SJCRH30 (cell line): ENCODE data around the gene EMC9. TPM values are rescaled to one million over a fixed set of nuclear protein-coding genes. Genes with fewer than 3 reads are reported as not detected.

Experiments
- DNase-seq, 2 experiments: peaks; one replicate each; pipeline ENCODE4 v3.0.0-alpha.2; 2015 to 2020
- H3K27ac ChIP-seq: fragments of 250-450 bp; sonication (Bioruptor Pico); 2 replicates; pipeline ENCODE4 v1.5.1; 2020; ENCODE audit warnings: mild to moderate bottlenecking, moderate library complexity
- H3K27me3 ChIP-seq: fragments of 250-450 bp; sonication (Bioruptor Pico); 2 replicates; pipeline ENCODE4 v1.5.1; 2020; ENCODE audit warnings: mild to moderate bottlenecking, moderate library complexity
- H3K36me3 ChIP-seq: fragments of 250-450 bp; sonication (Bioruptor Pico); 2 replicates; pipeline ENCODE4 v1.5.1; 2020; ENCODE audit warnings: mild to moderate bottlenecking, moderate library complexity
- H3K4me1 ChIP-seq: fragments of 250-450 bp; sonication (Bioruptor Pico); 2 replicates; pipeline ENCODE4 v1.5.1; 2020; ENCODE audit warnings: mild to moderate bottlenecking, moderate library complexity
- H3K4me3 ChIP-seq: fragments of 250-450 bp; sonication (Bioruptor Pico); 2 replicates; pipeline ENCODE4 v1.5.1; 2020; ENCODE audit warnings: mild to moderate bottlenecking, moderate library complexity
- H3K9me3 ChIP-seq: fragments of 250-450 bp; sonication (Bioruptor Pico); replicated peaks from 2 replicates; pipeline ENCODE4 v1.5.1; 2020; ENCODE audit warnings: mild to moderate bottlenecking, moderate library complexity
- total RNA-seq: library from RNA; depleted of rRNA; stranded (reverse); fragments of >200 nt; shearing (Covaris generic); gene quantifications from 2 replicates; pipeline ENCODE4 v1.2.3, GENCODE V29; 2014

Gene EMC9
- total RNA-seq, 1 experiment from 2014 or later, result 45.6 TPM

GRCh38 chr14:24164518-24164991 is 23.2 kb upstream of the EMC9 start:
- Histone ChIP-seq H3K27me3 (no peaks in the 10 kb centered on the region), H3K36me3 (peaks cover 2% of the 10 kb centered on the region; the same call in 1 of the 2 replicates), H3K9me3 (no peaks in the 10 kb centered on the region), H3K4me3 (no peak overlapping the region), H3K27ac (no peak overlapping the region), H3K4me1 (peaks cover 13% of the 10 kb centered on the region)
- no peak for DNase-seq

GRCh38 chr14:24162093-24162492 is 20.7 kb upstream of the EMC9 start:
- DNase-seq, result no peak
- Histone ChIP-seq H3K27ac (no peak overlapping the region), H3K4me1 (peaks cover 13% of the 10 kb centered on the region), H3K36me3 (peaks cover 15% of the 10 kb centered on the region), H3K9me3 (no peaks in the 10 kb centered on the region), H3K4me3 (no peak overlapping the region), H3K27me3 (no peaks in the 10 kb centered on the region)

- Histone ChIP-seq H3K27ac (peak within 1 kb of the TSS; percentile 38), H3K27me3 (no peaks in the 10 kb centered on the region), H3K4me3 (peak within 1 kb of the TSS; percentile 40), H3K4me1 (peaks cover 13% of the 10 kb centered on the region), H3K36me3 (peaks cover 22% of the 10 kb centered on the region), H3K9me3 (no peaks in the 10 kb centered on the region)
- DNase-seq, result peak; percentile 95 to 99
Measured at GRCh38 chr14:24160850-24161804, 19.7 kb upstream of the EMC9 start, which contains the start of gene IRF9. TSS of gene IRF9 (plus strand) at chr14:24161265. CDS start at chr14:24162145, 880 bp downstream.

- peaks cover 29% of the 10 kb centered on the region for H3K36me3 ChIP-seq
- DNase-seq, result no peak
- no peak overlapping the region for H3K27ac ChIP-seq
- no peak overlapping the region for H3K4me3 ChIP-seq
- peaks cover 13% of the 10 kb centered on the region for H3K4me1 ChIP-seq
- no peaks in the 10 kb centered on the region for H3K27me3 ChIP-seq
- H3K9me3 ChIP-seq, result no peaks in the 10 kb centered on the region
Measured at GRCh38 chr14:24160499-24160849, 19.1 kb upstream of the EMC9 start.

- H3K27me3 ChIP-seq, result no peaks in the 10 kb centered on the region
- peaks cover 13% of the 10 kb centered on the region for H3K4me1 ChIP-seq
- H3K4me3 ChIP-seq, result no peak overlapping the region
- H3K27ac ChIP-seq, result no peak overlapping the region
- no peak for DNase-seq
- peaks cover 32% of the 10 kb centered on the region for H3K36me3 ChIP-seq
- H3K9me3 ChIP-seq, result no peaks in the 10 kb centered on the region
Measured at GRCh38 chr14:24159777-24160498, 18.5 kb upstream of the EMC9 start.

GRCh38 chr14:24157331-24157730 is 15.9 kb upstream of the EMC9 start:
- Histone ChIP-seq H3K36me3 (peaks cover 44% of the 10 kb centered on the region), H3K4me3 (no peak overlapping the region), H3K27ac (no peak overlapping the region), H3K4me1 (peaks cover 13% of the 10 kb centered on the region), H3K27me3 (no peaks in the 10 kb centered on the region), H3K9me3 (no peaks in the 10 kb centered on the region)
- DNase-seq, result no peak

GRCh38 chr14:24156840-24157239 is 15.4 kb upstream of the EMC9 start:
- Histone ChIP-seq H3K36me3 (peaks cover 49% of the 10 kb centered on the region), H3K27ac (no peak overlapping the region), H3K9me3 (no peaks in the 10 kb centered on the region), H3K4me1 (peaks cover 13% of the 10 kb centered on the region), H3K27me3 (no peaks in the 10 kb centered on the region), H3K4me3 (no peak overlapping the region)
- DNase-seq, result no peak

GRCh38 chr14:24155100-24155499 is 13.7 kb upstream of the EMC9 start:
- Histone ChIP-seq H3K27me3 (no peaks in the 10 kb centered on the region), H3K9me3 (no peaks in the 10 kb centered on the region), H3K4me1 (no peaks in the 10 kb centered on the region; the same call in 1 of the 2 replicates), H3K36me3 (peaks cover 65% of the 10 kb centered on the region), H3K4me3 (no peak overlapping the region), H3K27ac (no peak overlapping the region)
- no peak for DNase-seq

- H3K27ac ChIP-seq, result no peak overlapping the region
- H3K27me3 ChIP-seq, result no peaks in the 10 kb centered on the region
- peaks cover 3% of the 10 kb centered on the region; the same call in 1 of the 2 replicates for H3K4me1 ChIP-seq
- no peak overlapping the region for H3K4me3 ChIP-seq
- no peaks in the 10 kb centered on the region for H3K9me3 ChIP-seq
- peaks cover 56% of the 10 kb centered on the region for H3K36me3 ChIP-seq
- DNase-seq, result no peak
Measured at GRCh38 chr14:24151404-24152080, 10.2 kb upstream of the EMC9 start.

GRCh38 chr14:24150993-24151392 is 9.6 kb upstream of the EMC9 start:
- peaks cover 3% of the 10 kb centered on the region; the same call in 1 of the 2 replicates for H3K4me1 ChIP-seq
- no peak overlapping the region for H3K4me3 ChIP-seq
- H3K27me3 ChIP-seq, result no peaks in the 10 kb centered on the region
- peaks cover 51% of the 10 kb centered on the region for H3K36me3 ChIP-seq
- DNase-seq, result no peak
- no peaks in the 10 kb centered on the region for H3K9me3 ChIP-seq
- no peak overlapping the region for H3K27ac ChIP-seq

- Histone ChIP-seq H3K4me3 (no peak overlapping the region), H3K36me3 (peaks cover 47% of the 10 kb centered on the region), H3K27me3 (no peaks in the 10 kb centered on the region), H3K27ac (no peak overlapping the region), H3K9me3 (no peaks in the 10 kb centered on the region), H3K4me1 (peaks cover 3% of the 10 kb centered on the region; the same call in 1 of the 2 replicates)
- DNase-seq, result no peak
Measured at GRCh38 chr14:24150567-24150966, 9.2 kb upstream of the EMC9 start.

GRCh38 chr14:24150061-24150460 is 8.7 kb upstream of the EMC9 start:
- Histone ChIP-seq H3K4me1 (peaks cover 3% of the 10 kb centered on the region; the same call in 1 of the 2 replicates), H3K27me3 (no peaks in the 10 kb centered on the region), H3K4me3 (no peak overlapping the region), H3K36me3 (peaks cover 42% of the 10 kb centered on the region), H3K9me3 (no peaks in the 10 kb centered on the region), H3K27ac (no peak overlapping the region)
- DNase-seq, result no peak

- Histone ChIP-seq H3K27ac (no peak overlapping the region), H3K36me3 (peaks cover 35% of the 10 kb centered on the region)
- DNase-seq, result no peak
Measured at GRCh38 chr14:24149302-24149969, 8.0 kb upstream of the EMC9 start.

More at GRCh38 chr14:24149302-24149969, 8.0 kb upstream of the EMC9 start:
- peaks cover 3% of the 10 kb centered on the region; the same call in 1 of the 2 replicates for H3K4me1 ChIP-seq
- no peaks in the 10 kb centered on the region for H3K27me3 ChIP-seq
- H3K9me3 ChIP-seq, result no peaks in the 10 kb centered on the region
- no peak overlapping the region for H3K4me3 ChIP-seq
